Keratinocyte (primary cell): Measurements from ENCODE around the gene PP2D1.

Experiments used
- EZH2 ChIP-seq: IDR thresholded peaks from one replicate; pipeline ENCODE4 v1.6.1; 2012; ENCODE audit warnings: inconsistent platforms, mild to moderate bottlenecking, low read length, moderate library complexity
- TF ChIP-seq, protein P1 (sequence below), 3 experiments: IDR thresholded peaks in 1 of 3; conservative IDR thresholded peaks in 1 of 3; optimal IDR thresholded peaks in 1 of 3; 2 replicates in 2 of 3; 3 replicates in 1 of 3; pipeline versions ENCODE3 to v1.5.1; 2011; ENCODE audit warnings: low read length in 3 of 3, mild to moderate bottlenecking in 3 of 3, moderate library complexity in 2 of 3, control low read depth in 1 of 3, inconsistent platforms in 1 of 3; ENCODE audit not compliant: insufficient read depth in 2 of 3; ENCODE audit errors: extremely low read depth in 1 of 3

DNA sequence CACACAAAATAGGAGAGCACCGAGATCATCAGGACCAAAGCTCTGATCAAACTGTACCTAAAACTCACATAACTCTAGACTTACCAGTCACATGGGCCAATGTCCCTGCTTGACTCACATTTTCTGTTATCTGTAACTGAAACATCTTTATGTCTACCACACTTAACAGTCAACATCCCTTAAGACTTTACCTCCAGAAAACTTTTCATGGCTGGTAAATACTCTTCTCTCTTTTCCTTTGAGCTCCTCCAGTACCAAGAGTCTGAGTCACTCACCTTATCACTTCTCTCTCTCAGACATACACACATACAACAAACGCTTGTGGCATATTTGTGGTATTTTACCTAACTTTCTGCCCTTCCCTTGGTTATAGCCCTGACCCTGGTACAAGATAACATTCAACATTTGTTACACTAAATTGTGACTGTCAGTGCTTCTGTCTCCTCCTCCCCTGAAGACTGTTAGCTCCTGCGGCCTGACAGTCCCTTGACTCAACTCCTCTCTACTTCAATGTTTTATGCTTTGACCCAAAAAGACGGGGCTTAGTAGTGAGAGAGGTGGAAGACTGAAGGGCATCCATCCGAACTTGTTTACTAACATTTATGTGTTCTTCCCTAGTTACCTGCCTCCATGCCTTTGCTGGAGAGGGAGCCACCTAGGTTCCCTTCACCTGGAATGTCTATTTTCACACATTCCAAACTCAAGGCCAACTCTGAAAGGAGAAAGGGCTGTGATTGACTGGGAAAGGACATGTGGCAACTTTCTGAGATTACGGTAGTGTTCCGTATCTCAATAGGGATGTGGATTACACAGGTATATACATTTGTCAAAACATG, 74.4 kb downstream of the PP2D1 start:
- TF ChIP-seq, protein P1, sequence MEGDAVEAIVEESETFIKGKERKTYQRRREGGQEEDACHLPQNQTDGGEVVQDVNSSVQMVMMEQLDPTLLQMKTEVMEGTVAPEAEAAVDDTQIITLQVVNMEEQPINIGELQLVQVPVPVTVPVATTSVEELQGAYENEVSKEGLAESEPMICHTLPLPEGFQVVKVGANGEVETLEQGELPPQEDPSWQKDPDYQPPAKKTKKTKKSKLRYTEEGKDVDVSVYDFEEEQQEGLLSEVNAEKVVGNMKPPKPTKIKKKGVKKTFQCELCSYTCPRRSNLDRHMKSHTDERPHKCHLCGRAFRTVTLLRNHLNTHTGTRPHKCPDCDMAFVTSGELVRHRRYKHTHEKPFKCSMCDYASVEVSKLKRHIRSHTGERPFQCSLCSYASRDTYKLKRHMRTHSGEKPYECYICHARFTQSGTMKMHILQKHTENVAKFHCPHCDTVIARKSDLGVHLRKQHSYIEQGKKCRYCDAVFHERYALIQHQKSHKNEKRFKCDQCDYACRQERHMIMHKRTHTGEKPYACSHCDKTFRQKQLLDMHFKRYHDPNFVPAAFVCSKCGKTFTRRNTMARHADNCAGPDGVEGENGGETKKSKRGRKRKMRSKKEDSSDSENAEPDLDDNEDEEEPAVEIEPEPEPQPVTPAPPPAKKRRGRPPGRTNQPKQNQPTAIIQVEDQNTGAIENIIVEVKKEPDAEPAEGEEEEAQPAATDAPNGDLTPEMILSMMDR (optimal IDR thresholded peaks at IDR 0.05 in 1 of 3, IDR thresholded peaks at IDR 0.05 in 1 of 3, conservative IDR thresholded peaks at IDR 0.05 in 1 of 3; ENCODE audit: extremely low read depth in 1 of 3, insufficient read depth in 2 of 3, low read length in 3 of 3): no peak
- TF ChIP-seq EZH2: no peak
